SH-SY5Y (cell line): ENCODE measurements around the gene SHROOM2.

Experiments
- GATA2 ChIP-seq: IDR thresholded peaks from 2 replicates; pipeline ENCODE4 v1.6.1; 2011; ENCODE audit warnings: mild to moderate bottlenecking, low read depth, low read length
- GATA3 ChIP-seq: IDR thresholded peaks from 2 replicates; pipeline ENCODE4 v1.6.1; 2011; ENCODE audit warnings: low read depth, mild to moderate bottlenecking, low read length, moderate library complexity

- TF ChIP-seq GATA2 = no peak
- TF ChIP-seq GATA3 = no peak
These were observed 15.9 kb upstream of the SHROOM2 start for GRCh38 chrX:9770319-9770718.
